H1 (cell line): ENCODE data around the gene SPTBN1. TPM values are rescaled to one million over a fixed set of nuclear protein-coding genes. Genes with fewer than 3 reads are reported as not detected.

Experiments used
- ATF3 ChIP-seq: IDR thresholded peaks from 2 replicates; pipeline ENCODE4 v1.6.1; 2011; ENCODE audit warnings: low read depth, mild to moderate bottlenecking, low read length; ENCODE audit not compliant: insufficient read depth
- CHD7 ChIP-seq: fragments of 300-600 bp; sonication (generic); IDR thresholded peaks from 2 replicates; pipeline ENCODE4 v1.7.1; 2012; ENCODE audit warnings: low read length, moderate library complexity, mild to moderate bottlenecking, inconsistent platforms; ENCODE audit not compliant: insufficient replicate concordance
- HDAC6 ChIP-seq: IDR thresholded peaks from one replicate; pipeline ENCODE4 v1.7.1; 2012; ENCODE audit warnings: low read depth, mild to moderate bottlenecking, inconsistent platforms, low read length, moderate library complexity
- MAX ChIP-seq: IDR thresholded peaks from 2 replicates; pipeline ENCODE4 v1.6.1; 2012; ENCODE audit warnings: inconsistent platforms
- SIN3A ChIP-seq, 2 experiments: IDR thresholded peaks in 1 of 2; conservative IDR thresholded peaks in 1 of 2; 2 replicates each; pipeline ENCODE4 v1.6.1; 2011 to 2012; ENCODE audit warnings: low read length in 2 of 2, improper control_type of control experiment in 1 of 2, low read depth in 1 of 2, mild to moderate bottlenecking in 1 of 2
- SIRT6 ChIP-seq: IDR thresholded peaks from one replicate; pipeline ENCODE4 v1.7.1; 2012; ENCODE audit warnings: low read length, inconsistent platforms
- SP2 ChIP-seq: IDR thresholded peaks from 2 replicates; pipeline ENCODE4 v1.6.1; 2012; ENCODE audit warnings: mild to moderate bottlenecking, low read length, inconsistent platforms
- polyA plus RNA-seq, 7 experiments: library from polyadenylated mRNA; depleted of rRNA in 3 of 7; stranded (reverse) in 5 of 7; unstranded in 2 of 7; fragments of >200 nt in 5 of 7; fragments of 200-250 nt in 2 of 7; gene quantifications; 1 replicate in 5 of 7; 2 replicates in 1 of 7; 4 replicates in 1 of 7; pipeline versions ENCODE4 v1.2.1 to v1.2.3, GENCODE V29; 2011 to 2013; ENCODE audit warnings: missing spikeins in 2 of 7, mixed read lengths in 2 of 7
- total RNA-seq: library from RNA; stranded (reverse); fragmentation: NEBNext Ultra II Directional; extraction: Animal tissue kit (Norgen Biotek cat#: 25700); gene quantifications from 2 replicates; pipeline ENCODE4 v1.2.1, GENCODE V29; 2021

SPTBN1 gene
- total and polyA plus RNA-seq, 2 of the 8 experiments (the other 6 are each of a cell fraction or from before 2014, with no cell fraction given): 31.8 to 180 TPM

GRCh38 chr2:54714996-54715395 is 258.9 kb downstream of the SPTBN1 start (continued):
- TF ChIP-seq CHD7 (no peak), SIRT6 (no peak), SIN3A (conservative IDR thresholded peaks at IDR 0.05 in 1 of 2, IDR thresholded peaks at IDR 0.05 in 1 of 2; ENCODE audit: low read depth in 1 of 2, low read length in 2 of 2) (no peak), MAX (no peak), HDAC6 (no peak), SP2 (no peak), ATF3 (no peak)
